ENCODE results near the gene PLEK.

- no peak for TF ChIP-seq POLR2AphosphoS5 (IDR thresholded peaks at IDR 0.05)
- TF ChIP-seq EP300 (IDR thresholded peaks at IDR 0.05): no peak
- TF ChIP-seq, protein P1, sequence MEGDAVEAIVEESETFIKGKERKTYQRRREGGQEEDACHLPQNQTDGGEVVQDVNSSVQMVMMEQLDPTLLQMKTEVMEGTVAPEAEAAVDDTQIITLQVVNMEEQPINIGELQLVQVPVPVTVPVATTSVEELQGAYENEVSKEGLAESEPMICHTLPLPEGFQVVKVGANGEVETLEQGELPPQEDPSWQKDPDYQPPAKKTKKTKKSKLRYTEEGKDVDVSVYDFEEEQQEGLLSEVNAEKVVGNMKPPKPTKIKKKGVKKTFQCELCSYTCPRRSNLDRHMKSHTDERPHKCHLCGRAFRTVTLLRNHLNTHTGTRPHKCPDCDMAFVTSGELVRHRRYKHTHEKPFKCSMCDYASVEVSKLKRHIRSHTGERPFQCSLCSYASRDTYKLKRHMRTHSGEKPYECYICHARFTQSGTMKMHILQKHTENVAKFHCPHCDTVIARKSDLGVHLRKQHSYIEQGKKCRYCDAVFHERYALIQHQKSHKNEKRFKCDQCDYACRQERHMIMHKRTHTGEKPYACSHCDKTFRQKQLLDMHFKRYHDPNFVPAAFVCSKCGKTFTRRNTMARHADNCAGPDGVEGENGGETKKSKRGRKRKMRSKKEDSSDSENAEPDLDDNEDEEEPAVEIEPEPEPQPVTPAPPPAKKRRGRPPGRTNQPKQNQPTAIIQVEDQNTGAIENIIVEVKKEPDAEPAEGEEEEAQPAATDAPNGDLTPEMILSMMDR (IDR thresholded peaks at IDR 0.05): no peak
- no peak for TF ChIP-seq POLR2A (IDR thresholded peaks at IDR 0.05)
These were observed 28.9 kb upstream of the PLEK start for GRCh38 chr2:68336192-68336591.

Measured in sigmoid colon (tissue), 4 donors.